Body of pancreas (tissue), 4 donors: Measurements from ENCODE around the gene MPV17L2. TPM values are rescaled to one million over a fixed set of nuclear protein-coding genes. Genes with fewer than 3 reads are reported as not detected.

Experiments used
- ATAC-seq: fragments of 150-250 bp; one replicate; pipeline ENCODE4 v1.9.1; 2016
- DNase-seq, 4 donors: peaks; one replicate each; pipeline ENCODE4 v3.0.0-alpha.2; 2019
- H3K27ac ChIP-seq, 4 donors: fragments of 200-600 bp; sonication (generic); 1 replicate in 3 of 4; 2 replicates in 1 of 4; pipeline versions ENCODE4 v1.5.1 to v1.6.1; 2016 to 2019; ENCODE audit warnings: mild to moderate bottlenecking in 1 of 4, mixed read lengths in 1 of 4, moderate library complexity in 1 of 4
- H3K27me3 ChIP-seq, 2 donors: fragments of 200-600 bp; sonication (generic); one replicate each; pipeline ENCODE4 v1.6.0; 2016; ENCODE audit warnings: mild to moderate bottlenecking in 1 of 2
- H3K36me3 ChIP-seq, 2 donors: fragments of 200-600 bp; sonication (generic); replicated peaks in 1 of 2; 2 replicates each; pipeline ENCODE4 v1.5.1; 2016; ENCODE audit warnings: low read depth in 2 of 2; ENCODE audit not compliant: insufficient read depth in 1 of 2
- H3K4me1 ChIP-seq: fragments of 200-600 bp; sonication (generic); one replicate; pipeline ENCODE4 v1.6.0; 2016
- H3K4me3 ChIP-seq, 2 donors: fragments of 200-600 bp; sonication (generic); 1 replicate in 1 of 2; 2 replicates in 1 of 2; pipeline ENCODE4 v1.5.1; 2016 to 2019
- H3K9me3 ChIP-seq, 3 donors: fragments of 200-600 bp; sonication (generic); 1 replicate in 2 of 3; 2 replicates in 1 of 3; pipeline ENCODE4 v1.5.1; 2016
- POLR2A ChIP-seq, 3 donors: fragments of 450-650 bp; IDR thresholded peaks; one replicate each; pipeline ENCODE4 v1.6.1; 2016; ENCODE audit warnings: antibody characterized with exemption in 3 of 3, mild to moderate bottlenecking in 2 of 3
- WGBS, 2 donors: methylation state at CpG; one replicate each; pipeline ENCODE4 v1.1.5; 2017; 5-methylcytosine and 5-hydroxymethylcytosine counted together
- intact Hi-C: fragments of 100-400 bp; cut with DNase I; formaldehyde crosslinking; loops from one replicate; pipeline ENCODE4 v1.15.1; 2023
- total RNA-seq, 2 donors: library from RNA; depleted of rRNA; stranded (reverse); fragments of >200 nt; gene quantifications; one replicate each; pipeline ENCODE4 v1.1.0, GENCODE V29; 2016
- TF ChIP-seq, protein P1 (sequence below), 7 experiments: fragments of 450-650 bp in 4 of 7; fragments of 200-600 bp in 3 of 7; sonication (generic) in 3 of 7; IDR thresholded peaks; one replicate each; pipeline ENCODE4 v1.5.1; 2016 to 2019; ENCODE audit warnings: antibody characterized with exemption in 7 of 7

The MPV17L2 gene
- 1 to 10 TPM; 3.4 to 5.6 TPM for total RNA-seq

DNA sequence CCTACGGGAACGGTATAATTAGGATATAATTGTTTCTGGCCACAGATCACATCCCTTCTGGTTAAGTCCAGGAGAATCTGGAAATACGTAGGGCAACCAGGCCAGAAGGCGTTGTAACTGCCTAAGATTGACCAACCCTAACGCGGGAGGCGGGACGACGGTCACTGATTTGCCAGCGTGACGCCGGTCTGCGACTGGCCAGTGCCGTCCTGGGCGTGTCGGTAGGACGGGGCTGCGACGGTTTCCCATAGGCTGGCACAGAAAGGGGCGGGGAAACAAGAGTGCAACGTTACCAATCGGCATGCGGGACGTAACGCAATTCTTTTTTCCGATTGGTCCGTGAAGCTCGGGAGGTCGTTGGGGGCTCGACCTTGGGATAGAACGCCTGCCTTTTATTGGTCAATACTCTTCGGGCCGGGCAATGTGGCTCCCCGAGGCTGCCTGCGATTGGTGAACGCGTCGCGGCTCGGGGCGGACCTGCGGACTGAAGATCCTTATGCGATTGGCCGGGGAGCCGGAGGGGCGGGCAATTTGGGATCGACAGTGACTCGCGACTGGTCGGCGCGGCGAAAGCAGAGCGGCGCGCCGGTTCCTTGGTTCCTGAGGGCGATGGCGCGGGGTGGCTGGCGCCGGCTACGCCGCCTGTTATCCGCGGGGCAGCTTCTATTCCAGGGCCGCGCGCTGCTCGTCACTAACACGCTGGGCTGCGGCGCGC lies at the start of gene MPV17L2:
Gene MPV17L2 (plus strand): TSS at position 546 of the 715 bp plus-strand sequence. CDS start 64 bp downstream, at position 610.
- Histone ChIP-seq H3K36me3 (no peaks in the 10 kb centered on the region), H3K4me1 (peaks cover 15% of the 10 kb centered on the region), H3K4me3 (peak within 1 kb of the TSS; percentile 55 to 56), H3K27me3 (no peaks in the 10 kb centered on the region), H3K27ac (peak within 1 kb of the TSS; percentile 76 to 97 (median 92)), H3K9me3 (no peaks in the 10 kb centered on the region)
- ATAC-seq (peak; percentile 94), DNase-seq (peak; percentile 99 to 100 (median 100))
- WGBS, 2 donors = 0% methylated on average over 16 to 68 of the region's 74 CpGs
- TF ChIP-seq, protein P1, sequence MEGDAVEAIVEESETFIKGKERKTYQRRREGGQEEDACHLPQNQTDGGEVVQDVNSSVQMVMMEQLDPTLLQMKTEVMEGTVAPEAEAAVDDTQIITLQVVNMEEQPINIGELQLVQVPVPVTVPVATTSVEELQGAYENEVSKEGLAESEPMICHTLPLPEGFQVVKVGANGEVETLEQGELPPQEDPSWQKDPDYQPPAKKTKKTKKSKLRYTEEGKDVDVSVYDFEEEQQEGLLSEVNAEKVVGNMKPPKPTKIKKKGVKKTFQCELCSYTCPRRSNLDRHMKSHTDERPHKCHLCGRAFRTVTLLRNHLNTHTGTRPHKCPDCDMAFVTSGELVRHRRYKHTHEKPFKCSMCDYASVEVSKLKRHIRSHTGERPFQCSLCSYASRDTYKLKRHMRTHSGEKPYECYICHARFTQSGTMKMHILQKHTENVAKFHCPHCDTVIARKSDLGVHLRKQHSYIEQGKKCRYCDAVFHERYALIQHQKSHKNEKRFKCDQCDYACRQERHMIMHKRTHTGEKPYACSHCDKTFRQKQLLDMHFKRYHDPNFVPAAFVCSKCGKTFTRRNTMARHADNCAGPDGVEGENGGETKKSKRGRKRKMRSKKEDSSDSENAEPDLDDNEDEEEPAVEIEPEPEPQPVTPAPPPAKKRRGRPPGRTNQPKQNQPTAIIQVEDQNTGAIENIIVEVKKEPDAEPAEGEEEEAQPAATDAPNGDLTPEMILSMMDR (IDR thresholded peaks at IDR 0.05) = peak in 1 of 7 experiments; percentile 1
- TF ChIP-seq POLR2A (IDR thresholded peaks at IDR 0.05) = peak; percentile 76 to 97 (median 96)
- intact Hi-C loops = no loop called here

DNA sequence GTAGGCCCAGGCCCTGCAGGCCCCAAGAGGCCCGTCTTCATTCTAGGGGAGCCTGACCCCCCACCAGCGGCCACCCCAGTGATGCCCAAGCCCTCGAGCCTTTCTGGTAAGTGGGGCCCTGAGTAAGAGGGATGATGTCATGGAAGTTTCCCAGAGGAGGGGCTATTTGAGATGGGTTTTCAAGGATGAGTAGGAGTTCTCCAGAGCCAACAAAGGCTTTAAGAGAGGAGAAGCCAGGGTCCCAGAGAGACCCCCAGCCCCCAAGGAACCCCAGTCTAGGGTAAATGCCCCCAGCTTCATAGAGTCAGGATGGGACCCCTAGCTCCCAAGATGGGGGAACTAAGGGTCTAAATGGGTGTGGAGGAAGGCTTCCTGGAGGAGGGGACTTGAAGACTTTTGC lies 49.1 kb upstream of the MPV17L2 start:
- peaks cover 17 to 50% of the 10 kb centered on the region in 2 donors for H3K36me3 ChIP-seq
- no peak for TF ChIP-seq POLR2A (IDR thresholded peaks at IDR 0.05)
- TF ChIP-seq, protein P1 (IDR thresholded peaks at IDR 0.05) = no peak
- WGBS, 2 donors = 100% methylated on average over 2 to 3 of the region's 3 CpGs

DNA sequence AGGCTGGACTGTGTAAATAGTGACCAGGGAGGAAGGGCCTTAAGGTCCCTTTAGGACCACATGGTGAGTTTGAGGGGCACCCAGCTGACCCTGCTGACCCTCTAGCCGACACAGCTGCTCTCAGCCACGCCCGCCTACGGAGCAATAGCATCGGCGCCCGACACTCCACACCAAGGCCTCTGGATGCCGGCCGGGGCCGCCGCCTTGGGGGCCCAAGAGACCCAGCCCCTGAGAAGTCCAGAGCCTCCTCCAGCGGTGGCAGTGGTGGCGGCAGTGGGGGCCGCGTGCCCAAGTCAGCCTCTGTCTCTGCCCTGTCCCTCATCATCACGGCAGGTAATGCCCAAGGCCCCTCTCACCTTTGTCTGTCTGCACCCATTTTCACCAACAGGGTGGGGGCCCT lies 48.7 kb upstream of the MPV17L2 start:
- Histone ChIP-seq H3K36me3 (peaks cover 17 to 50% of the 10 kb centered on the region in 2 donors), H3K9me3 (no peaks in the 10 kb centered on the region), H3K4me1 (no peaks in the 10 kb centered on the region), H3K27me3 (no peaks in the 10 kb centered on the region), H3K27ac (no peak overlapping the region), H3K4me3 (no peak overlapping the region)
- intact Hi-C loops = no loop called here
- ATAC-seq (no peak), DNase-seq (no peak)
- TF ChIP-seq, protein P1 (IDR thresholded peaks at IDR 0.05) = no peak
- no peak for TF ChIP-seq POLR2A (IDR thresholded peaks at IDR 0.05)
- WGBS, 2 donors = 85 to 88% methylated on average over 9 to 11 of the region's 16 CpGs

More for the DNA sequence above, 49.1 kb upstream of the MPV17L2 start:
- DNase-seq (no peak), ATAC-seq (no peak)
- Histone ChIP-seq H3K27me3 (no peaks in the 10 kb centered on the region), H3K4me1 (no peaks in the 10 kb centered on the region), H3K27ac (no peak overlapping the region), H3K4me3 (no peak overlapping the region), H3K9me3 (no peaks in the 10 kb centered on the region)
- intact Hi-C loops = no loop called here

- Histone ChIP-seq H3K27ac (no peak overlapping the region), H3K4me1 (no peaks in the 10 kb centered on the region), H3K9me3 (no peaks in the 10 kb centered on the region), H3K27me3 (no peaks in the 10 kb centered on the region), H3K4me3 (no peak overlapping the region), H3K36me3 (peaks cover 17 to 50% of the 10 kb centered on the region in 2 donors)
- ATAC-seq (no peak), DNase-seq (no peak)
- intact Hi-C loops = no loop called here
- no peak for TF ChIP-seq POLR2A (IDR thresholded peaks at IDR 0.05)
- TF ChIP-seq, protein P1 (IDR thresholded peaks at IDR 0.05) = no peak
- 96 to 98% methylated on average over 24 to 28 of the region's 28 CpGs for WGBS, 2 donors
Measured at GRCh38 chr19:18144906-18145305, 48.1 kb upstream of the MPV17L2 start.
